ENCODE results near the gene DOCK4.
A peak's percentile ranks its signal among the peaks of the same experiment; 100 is the strongest.

The DOCK4 gene

GRCh38 chr7:112154690-112155089, 51.5 kb downstream of the DOCK4 start:
- no peak for DNase-seq

- no peak for DNase-seq
Measured at GRCh38 chr7:112152186-112152585, 54.0 kb downstream of the DOCK4 start.

DNA sequence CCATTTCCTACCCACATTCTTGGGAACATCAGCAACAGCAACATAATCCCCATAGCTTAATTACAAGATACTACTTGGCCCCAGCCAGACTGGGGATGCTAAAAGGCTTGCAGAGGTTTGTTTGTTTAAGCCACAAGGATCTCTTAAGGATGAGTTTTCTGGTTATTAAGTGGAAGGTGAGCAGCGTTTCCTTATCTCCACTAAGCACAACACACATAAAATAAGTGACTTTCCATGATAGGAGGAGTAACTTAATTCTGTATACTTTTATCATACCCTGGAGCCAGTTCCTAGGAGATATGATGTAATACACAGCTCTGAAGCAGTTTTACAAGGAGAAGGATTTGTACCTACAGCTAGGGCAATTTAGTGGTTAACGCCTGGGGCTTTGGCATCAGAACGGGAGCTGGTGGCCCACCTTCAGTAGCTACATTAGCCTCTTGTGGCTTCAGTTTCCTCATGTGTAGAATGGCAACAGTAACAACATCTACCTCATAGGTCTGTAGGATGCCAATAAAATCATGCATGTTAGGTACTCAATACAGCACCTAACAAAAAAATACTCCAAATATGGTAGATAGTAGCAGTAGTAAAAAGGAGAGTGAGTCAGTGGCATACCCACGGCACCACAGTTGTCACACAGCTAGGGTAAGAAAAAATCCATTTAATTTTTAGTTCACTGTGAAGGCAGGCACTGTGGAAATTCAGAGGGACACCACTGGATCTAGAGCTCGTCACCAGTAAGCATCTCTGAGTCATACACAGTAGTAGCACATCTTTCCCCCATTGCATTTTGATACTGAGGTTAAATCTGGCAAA, 55.2 kb downstream of the DOCK4 start:
- no peak for DNase-seq

GRCh38 chr7:112149734-112150133, 56.5 kb downstream of the DOCK4 start:
- no peak for DNase-seq

- DNase-seq: no peak
Measured at GRCh38 chr7:112147793-112148361, 58.3 kb downstream of the DOCK4 start.

- no peak for DNase-seq
Measured at GRCh38 chr7:112145206-112145605, 61.0 kb downstream of the DOCK4 start.

GRCh38 chr7:112144284-112145059, 61.7 kb downstream of the DOCK4 start:
- DNase-seq: no peak

- peak; percentile 64 for DNase-seq
Measured at GRCh38 chr7:112143582-112143981, 62.6 kb downstream of the DOCK4 start.

DNA sequence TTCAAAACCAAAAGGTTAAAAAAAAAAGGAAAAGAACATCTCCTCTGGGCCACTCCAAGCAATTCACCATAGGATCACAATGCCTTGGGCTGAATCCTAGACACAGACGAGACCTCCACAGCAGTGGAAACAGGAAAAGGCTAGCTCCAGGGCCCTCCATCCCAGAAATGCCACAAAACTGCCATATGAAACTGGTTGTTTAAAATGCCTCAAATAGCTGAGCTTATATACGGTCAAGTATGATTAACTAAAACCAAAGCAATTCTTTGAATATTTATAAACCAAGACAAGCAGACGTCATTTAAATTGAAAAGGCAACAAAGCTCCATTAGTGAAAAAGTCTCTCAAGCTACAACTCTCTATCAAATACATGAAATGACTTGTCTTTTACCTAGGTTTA, 63.1 kb downstream of the DOCK4 start:
- no peak for DNase-seq

GRCh38 chr7:112140600-112140999, 65.6 kb downstream of the DOCK4 start:
- DNase-seq: no peak

DNA sequence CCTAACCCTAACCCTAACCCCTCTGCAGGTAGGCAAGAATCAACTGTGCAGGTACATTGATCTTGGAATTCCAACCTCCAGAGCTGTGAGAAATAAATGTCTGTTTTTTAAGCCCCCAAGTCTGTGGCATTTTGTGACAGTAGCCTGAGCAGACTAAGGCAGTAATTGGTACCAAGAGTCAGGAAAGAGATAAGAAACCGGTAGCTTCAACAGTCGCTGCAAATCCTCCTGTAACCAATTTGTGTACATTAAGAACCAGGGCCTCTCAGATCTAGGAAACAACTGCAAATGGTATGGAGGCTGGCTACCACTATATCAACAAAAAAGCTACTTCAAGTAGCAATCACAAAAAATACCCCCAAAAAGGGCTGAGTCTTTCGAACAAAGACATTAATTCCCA, 67.3 kb downstream of the DOCK4 start:
- DNase-seq: no peak

GRCh38 chr7:112138325-112138852, 67.8 kb downstream of the DOCK4 start:
- DNase-seq: no peak

GRCh38 chr7:112137141-112138101, 68.8 kb downstream of the DOCK4 start:
- no peak for DNase-seq

GRCh38 chr7:112136271-112137008, 69.8 kb downstream of the DOCK4 start:
- DNase-seq: no peak

GRCh38 chr7:112135815-112136214, 70.4 kb downstream of the DOCK4 start:
- DNase-seq: no peak

GRCh38 chr7:112134039-112134438, 72.2 kb downstream of the DOCK4 start:
- no peak for DNase-seq

- DNase-seq: no peak
Measured at GRCh38 chr7:112133328-112133727, 72.9 kb downstream of the DOCK4 start.

GRCh38 chr7:112132051-112132694, 74.0 kb downstream of the DOCK4 start:
- DNase-seq: no peak

DNA sequence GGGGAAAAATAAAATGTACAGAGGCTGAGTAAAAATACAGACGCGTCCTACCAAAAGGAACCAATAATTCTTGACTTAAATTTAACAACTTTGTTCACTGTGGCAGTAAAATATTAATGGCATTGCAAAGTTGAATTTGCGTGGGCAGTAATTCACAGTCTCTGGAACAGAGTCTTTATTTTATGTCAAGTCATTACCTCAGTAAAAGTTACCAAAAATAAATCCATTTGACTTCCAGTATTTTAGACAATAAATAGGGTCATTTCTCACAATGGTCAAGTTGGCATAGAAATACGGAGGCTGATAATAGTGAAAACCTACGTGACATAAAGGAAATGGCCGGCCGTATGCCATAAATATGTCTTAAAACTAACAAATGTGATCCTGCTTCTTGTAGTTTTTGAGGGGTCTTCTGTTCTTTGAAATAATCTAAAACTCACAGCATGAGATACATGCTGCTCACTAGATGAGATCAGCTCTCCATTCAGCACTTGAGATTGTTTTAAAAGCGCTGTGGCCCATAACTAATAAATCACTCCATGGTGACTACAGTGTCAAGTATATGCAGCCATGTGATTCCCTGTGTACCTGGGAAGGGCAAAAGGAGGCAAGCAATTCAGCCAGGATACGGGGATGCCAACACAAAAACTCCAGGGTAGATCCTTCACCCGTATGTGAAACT, 75.3 kb downstream of the DOCK4 start:
- DNase-seq: no peak

DNA sequence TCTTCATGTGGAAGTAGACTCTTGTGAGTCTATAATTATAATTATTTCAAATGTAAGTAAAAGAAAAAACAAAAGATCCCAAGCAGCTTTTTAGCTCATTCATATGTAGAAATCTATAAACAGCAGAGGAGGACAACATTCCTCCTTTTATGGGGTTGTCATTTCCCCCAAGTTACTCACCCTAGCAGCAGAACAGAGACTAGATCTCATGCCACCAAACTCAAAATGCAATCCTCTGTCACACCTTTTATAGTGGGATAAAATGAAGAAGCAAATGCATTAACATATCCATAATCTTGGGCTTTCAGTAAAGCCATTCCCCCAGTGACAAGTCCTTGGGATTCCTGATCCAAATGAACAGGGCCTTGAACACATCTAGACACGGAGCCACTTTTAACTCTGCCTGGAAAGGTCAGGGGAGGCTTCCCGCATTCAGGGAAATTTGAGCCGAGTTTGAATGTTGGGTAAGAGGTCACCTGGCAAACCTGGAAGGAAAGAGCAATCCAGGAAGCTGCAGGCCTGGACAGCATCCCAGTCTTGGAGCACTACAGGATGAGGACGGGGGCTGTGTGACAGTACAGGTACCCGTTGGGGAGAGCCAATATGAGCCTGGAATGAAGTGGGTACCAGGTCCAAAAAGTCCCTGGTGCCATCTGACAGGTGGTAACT, 76.4 kb downstream of the DOCK4 start:
- no peak for DNase-seq

All from right forelimb (tissue), 1 donor.